Measurements from ENCODE around the gene KAZN.

KAZN gene

DNA sequence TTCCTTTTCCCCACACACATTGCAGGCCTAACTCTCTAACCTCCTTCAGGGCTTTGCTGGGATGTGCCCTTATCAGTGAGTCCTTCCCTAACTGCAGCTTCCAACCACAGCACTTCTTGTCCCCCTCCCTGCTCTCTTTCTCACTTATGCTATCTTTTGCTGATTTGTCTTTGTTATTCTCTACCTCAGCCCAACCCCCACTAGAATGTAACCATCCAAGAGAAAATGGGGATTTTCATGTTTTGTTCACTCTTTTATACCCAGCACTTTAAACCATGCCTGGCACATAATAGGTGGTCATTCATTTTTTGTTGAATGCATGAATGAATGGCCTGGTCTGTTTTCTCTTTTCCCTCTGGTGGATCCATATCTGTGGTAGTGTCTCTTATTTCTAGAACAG, 243.5 kb downstream of the KAZN start:
- no peak for DNase-seq

DNA sequence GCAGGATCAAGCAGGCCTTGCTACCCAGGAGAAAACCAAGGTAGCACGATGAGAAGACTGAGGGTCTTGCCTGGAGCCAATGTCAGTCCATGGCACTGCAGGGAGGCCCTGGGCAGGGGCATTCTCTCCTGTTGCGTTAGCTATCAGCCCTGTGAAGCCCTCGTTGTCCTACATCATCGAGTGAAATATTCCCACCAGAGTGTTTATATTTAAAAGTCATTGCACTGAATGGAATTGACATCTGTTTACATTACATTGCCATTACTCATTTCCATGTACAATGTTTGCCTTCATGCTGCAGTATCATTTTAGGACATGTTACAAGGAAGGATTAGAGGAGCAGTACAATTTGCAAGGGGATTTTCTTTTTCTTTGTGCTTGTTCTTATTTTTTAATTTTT, 243.9 kb downstream of the KAZN start:
- peak; percentile 45 for DNase-seq

DNA sequence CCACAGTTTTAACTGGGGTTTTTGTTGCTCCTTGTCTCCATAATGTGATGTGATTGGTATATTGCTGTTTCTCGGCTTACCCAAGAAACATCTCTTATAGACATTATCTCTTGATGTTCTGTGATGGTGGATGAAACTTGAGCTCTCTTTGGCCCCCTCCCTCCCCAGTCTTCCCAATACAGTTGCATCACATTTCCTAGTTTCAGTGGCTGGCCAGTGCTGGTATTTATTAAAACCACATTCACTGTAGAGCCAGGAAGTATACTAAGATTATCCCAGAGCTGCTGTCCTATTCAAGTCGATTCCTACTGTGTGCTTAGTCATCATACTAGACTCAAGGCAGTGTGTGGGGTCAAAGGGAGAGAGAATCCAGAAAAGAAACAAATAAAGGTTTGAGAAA, 244.4 kb downstream of the KAZN start:
- DNase-seq = peak; percentile 19

GRCh38 chr1:14843525-14843924, 245.0 kb downstream of the KAZN start:
- DNase-seq = no peak

DNA sequence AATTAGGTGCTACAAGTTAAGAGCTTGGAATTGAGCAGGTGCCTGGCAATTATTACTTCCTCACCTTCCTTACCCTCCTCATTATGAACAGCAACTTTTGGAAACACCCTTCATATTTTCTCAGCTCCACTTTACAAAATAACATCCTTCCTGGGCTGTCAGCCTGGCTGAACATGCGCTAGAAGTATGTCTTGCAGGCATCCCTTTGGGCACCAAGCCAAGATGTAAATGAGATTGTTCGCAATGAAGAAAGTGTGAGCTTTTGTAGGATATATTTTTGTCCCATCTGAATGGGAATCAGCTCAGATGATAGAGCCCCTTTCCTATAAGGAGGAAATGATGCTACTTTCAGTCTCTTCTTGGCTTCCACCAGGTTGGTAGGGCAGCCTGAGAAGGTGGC, 245.9 kb downstream of the KAZN start:
- no peak for DNase-seq

DNA sequence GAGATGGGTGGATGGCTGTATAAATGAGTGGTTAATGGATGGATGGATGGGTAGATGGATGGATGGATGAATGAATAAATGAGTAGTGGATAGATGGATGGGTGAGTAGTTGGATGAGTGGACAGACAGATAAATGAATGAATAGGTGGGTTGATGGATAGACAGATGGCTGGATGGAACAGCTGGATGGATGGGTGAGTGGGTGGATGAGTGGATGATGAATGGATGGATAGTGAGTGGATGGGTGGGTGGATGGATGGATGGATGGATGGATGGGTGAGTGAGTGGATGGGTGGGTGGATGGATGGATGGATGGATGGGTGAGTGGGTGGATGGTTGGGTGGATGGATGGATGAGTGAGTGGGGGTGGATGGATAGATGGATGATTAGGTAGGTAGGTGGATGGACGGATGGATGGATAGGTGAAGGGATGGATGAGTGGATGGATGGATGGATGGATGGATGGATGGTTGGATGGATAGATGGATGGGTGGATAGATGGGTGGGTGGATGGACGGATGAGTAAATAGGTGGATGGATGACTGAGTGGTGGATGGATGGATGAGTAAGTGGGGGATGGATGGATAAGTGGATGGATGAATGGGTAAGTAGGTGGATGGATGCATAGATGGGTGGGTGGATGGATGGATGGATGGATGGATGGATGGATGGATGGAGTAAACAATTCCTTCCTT, 246.6 kb downstream of the KAZN start:
- no peak for DNase-seq

- no peak for DNase-seq
Measured at GRCh38 chr1:14845851-14846250, 247.4 kb downstream of the KAZN start.

- no peak for DNase-seq
Measured at GRCh38 chr1:14846688-14847087, 248.2 kb downstream of the KAZN start.

DNA sequence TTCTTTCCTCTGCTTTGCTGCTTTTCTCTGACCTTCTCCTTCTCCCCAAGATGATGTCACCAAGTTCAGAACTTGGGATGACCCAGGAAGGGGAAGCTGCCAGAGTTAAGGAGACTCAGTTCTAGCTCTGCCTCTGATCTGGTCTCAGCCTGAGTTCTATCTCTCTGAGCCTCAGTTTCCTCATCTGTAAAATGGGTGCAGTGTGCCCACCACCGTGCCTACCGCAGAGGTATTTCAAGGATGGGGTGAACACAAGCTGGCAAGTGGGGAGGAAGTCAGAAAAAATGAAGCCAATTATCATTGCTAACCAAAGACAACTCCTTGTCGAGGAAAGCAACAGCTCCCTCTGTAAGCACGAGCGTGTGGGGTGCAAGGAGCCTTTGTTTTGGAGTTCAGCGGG, 249.7 kb downstream of the KAZN start:
- no peak for DNase-seq

GRCh38 chr1:14848625-14849024, 250.1 kb downstream of the KAZN start:
- no peak for DNase-seq

GRCh38 chr1:14849038-14849437, 250.6 kb downstream of the KAZN start:
- DNase-seq = no peak

- no peak for DNase-seq
Measured at GRCh38 chr1:14850563-14850962, 252.1 kb downstream of the KAZN start.

- no peak for DNase-seq
Measured at GRCh38 chr1:14851760-14852159, 253.3 kb downstream of the KAZN start.

GRCh38 chr1:14852291-14852690, 253.8 kb downstream of the KAZN start:
- no peak for DNase-seq

DNA sequence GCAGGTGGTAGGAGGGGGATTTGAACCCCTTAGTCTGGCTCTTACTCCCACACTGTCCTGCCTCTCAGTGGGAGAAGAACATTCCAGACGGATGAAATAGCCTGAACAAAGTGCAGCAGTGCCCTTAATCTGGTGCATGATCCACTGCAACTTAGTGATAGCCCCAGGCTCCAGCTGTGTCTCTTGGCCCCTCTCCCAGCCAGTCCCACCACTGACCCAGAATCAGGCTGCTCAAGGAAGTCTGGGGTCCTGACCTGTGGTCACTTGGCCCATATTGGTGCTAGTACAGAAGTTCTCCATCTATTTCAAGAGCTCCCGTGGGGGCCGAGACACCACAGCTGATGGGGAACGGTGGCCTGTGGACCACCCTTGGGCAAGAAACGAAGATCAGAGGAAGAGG, 255.0 kb downstream of the KAZN start:
- no peak for DNase-seq

GRCh38 chr1:14855268-14855667, 256.8 kb downstream of the KAZN start:
- no peak for DNase-seq

DNA sequence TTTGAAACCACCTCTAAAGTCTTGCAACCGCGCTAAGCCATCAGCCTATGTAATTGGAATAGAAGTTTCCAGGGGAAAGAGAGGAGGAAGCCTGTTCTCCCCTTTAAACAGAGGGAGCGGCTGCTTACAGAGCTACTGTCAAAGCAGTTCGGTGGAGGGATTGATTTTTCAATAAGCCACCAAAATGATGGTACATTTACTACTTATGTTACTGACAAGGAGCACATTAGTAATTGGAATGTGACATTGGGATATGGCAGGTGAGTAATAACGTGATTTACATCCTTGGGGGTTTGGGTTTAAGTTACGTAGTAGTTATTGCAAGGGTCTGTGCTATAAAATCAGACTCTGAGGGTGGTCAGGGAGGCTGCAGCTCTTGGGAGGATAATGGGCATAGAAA, 257.3 kb downstream of the KAZN start:
- no peak for DNase-seq

DNA sequence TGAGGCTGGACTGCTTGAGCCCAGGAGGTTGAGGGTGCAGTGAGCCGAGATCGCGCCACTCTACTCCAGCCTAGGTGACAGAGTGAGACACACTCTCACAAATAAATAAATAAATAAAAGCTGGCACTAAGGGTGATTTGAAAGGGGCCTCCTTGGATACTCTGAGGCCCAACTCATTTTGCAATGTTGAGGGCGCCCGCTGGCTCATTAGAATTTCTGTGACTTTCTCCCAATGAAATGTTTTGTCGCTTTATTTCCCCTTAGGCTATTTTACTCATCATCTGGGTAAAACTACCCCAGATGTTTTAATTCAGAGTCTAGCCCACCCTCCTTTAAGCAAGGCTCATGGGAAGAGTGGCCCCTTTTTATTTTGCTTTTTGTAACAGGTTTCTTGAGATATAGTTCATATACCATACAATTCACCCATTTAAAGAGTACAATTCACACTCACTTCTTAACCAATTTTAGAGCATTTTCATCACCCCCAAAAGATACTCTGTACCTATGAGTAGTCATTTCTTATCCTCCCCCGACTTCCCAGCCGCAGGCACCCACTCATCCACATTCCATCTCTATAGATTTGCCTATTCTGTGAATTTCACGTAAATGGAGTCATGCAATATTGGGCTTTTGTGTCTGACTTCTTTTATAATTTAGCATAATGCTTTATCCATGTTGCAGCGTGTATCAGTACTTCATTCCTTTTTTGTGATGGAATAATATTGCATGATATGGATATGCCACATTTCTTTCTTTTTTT, 259.1 kb downstream of the KAZN start:
- DNase-seq = no peak

- DNase-seq = no peak
Measured at GRCh38 chr1:14862114-14862771, 263.8 kb downstream of the KAZN start.

GRCh38 chr1:14865106-14865505, 266.6 kb downstream of the KAZN start:
- no peak for DNase-seq

DNA sequence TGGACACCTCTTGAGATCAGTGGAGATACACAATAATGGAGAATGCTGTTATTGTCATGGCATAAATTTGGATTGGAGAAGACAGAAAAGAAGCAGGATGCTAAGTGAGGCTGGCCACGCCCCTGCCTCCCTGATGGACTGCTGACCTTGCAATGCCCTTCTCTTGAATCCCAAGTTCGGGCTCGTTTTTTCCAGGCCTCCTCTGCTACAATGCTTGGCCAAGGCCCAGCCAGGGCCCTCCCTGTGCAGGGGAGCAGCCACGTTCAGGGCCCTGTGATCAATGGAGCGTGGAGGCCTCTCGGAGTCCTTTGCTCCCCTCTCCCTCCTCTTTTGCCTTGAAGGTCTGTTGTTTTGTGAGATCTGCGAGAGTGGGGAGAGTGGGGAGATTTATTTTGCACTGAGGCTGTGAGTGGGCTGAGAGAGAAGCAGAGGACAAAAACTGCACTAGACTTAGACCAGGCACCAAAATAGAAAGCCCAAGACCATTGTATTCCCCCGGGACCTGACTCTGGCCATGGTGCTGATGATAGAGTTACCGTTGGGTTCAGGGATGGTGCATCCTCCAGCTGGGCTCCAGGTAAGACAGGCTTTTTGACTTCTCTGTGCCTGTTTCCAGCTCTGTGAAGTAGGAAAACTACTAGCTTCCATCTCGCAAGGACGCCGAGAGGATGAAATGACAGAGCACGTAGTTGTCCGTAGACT, 268.6 kb downstream of the KAZN start:
- no peak for DNase-seq

GRCh38 chr1:14869187-14869586, 270.7 kb downstream of the KAZN start:
- no peak for DNase-seq

GRCh38 chr1:14871218-14871970, 272.9 kb downstream of the KAZN start:
- no peak for DNase-seq

All from fibroblast of skin of right biceps (primary cell).